Measurements from ENCODE around the gene PRR36.

PRR36 gene

GRCh38 chr19:7820588-7820987 lies 53.6 kb downstream of the PRR36 start:
- no peak for DNase-seq (ENCODE audit: low read depth in 2 of 2)

- DNase-seq (ENCODE audit: low read depth in 2 of 2): no peak
Measured at GRCh38 chr19:7819337-7819736, 54.9 kb downstream of the PRR36 start.

GRCh38 chr19:7818806-7819205 lies 55.4 kb downstream of the PRR36 start:
- no peak for DNase-seq (ENCODE audit: low read depth in 2 of 2)
